GM19438 (cell line): ENCODE measurements around the gene USP43.
"Not testable (repeated sequence)": the region's sequence is repeated elsewhere in the genome, so short reads cannot be mapped to it uniquely, and the experiment has no call there.

Experiments used
- ATAC-seq: cut with Tn5 transposase; IDR thresholded peaks from one replicate; pipeline ENCODE4 v1.9.1; 2021; ENCODE audit warnings: low read depth; ENCODE audit not compliant: unreplicated experiment

Gene USP43

GRCh38 chr17:9648521-9649110 is 3.3 kb downstream of the USP43 start:
- no peak for ATAC-seq

- ATAC-seq, result no peak
Observed at GRCh38 chr17:9658593-9659211, 13.4 kb downstream of the USP43 start.

GRCh38 chr17:9661027-9661426 is 15.7 kb downstream of the USP43 start:
- ATAC-seq, result no peak

DNA sequence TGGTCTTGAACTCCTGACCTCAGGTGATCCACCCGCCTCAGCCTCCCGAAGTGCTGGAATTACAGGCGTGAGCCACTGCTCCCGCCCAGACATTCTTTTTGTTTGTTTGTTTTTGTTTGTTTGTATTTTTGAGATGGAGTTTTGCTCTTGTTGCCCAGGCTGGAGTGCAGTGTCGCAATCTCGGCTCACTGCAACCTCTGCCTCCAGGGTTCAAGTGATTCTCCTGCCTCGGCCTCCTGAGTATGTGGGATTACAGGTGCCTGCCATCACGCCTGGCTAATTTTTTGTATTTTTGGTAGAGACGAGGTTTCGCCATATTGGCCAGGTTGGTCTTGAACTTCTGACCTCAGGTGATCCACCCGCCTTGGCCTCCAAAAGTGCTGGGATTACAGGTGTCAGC is 18.2 kb downstream of the USP43 start:
- ATAC-seq, result not testable (repeated sequence)

GRCh38 chr17:9666461-9667050 is 21.2 kb downstream of the USP43 start:
- no peak for ATAC-seq

DNA sequence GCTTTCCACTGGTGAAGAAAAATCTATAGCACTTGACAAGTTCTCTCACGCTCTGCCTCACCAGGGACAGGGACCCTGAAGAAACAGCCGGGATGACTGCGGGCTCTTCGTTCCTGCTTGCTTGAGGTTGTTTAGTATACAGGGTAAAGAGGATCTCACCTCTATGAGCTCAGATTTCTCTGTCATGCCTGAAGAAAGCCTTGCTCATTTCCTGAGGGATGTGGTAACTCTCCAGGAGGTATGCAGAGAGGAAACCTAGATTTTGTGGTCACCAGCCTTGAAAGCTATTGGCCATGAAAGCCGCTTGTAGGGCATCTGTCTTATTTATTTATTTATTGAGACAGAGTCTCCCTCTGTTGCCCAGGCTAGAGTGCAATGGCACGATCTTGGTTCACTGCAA is 23.2 kb downstream of the USP43 start:
- no peak for ATAC-seq

GRCh38 chr17:9669551-9670008 is 24.3 kb downstream of the USP43 start:
- no peak for ATAC-seq

DNA sequence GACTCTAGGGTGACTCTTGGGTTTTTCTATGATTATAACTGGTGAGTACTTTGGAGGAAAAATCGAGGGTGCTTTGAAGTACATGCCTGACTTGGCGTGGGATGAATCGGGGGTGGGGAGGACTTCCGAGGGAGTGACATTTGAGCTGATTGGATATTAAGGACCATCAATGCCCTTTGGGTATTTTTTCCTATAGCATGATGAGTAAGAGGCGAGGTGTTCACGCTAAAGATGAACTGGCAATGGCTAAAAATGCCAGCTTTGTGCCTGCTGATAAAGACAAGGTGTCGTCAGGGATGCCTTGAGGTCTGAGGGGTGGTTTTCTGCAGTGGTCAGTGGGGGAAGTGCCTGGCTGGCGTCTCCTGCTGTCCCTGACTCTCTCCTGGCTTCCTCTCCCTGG is 25.3 kb downstream of the USP43 start:
- ATAC-seq, result no peak

DNA sequence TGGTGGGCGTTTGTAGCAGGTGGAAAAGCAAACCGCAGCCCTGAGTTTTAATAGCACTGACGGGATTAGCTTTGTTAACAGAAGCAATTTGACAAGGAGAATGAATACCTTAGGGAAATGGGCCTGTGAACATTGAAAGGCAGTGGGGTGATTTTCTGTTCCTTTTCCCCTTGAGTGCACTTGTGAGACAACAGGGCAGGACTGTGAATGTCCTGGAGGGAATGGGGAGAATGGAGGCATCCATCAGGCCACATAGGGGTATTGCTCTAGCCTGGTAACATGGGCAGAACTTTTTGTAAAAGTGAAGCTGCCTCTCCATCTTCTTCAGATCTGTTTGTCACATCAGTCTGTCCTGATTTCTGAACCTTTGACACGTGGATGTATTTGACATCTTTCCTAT is 26.2 kb downstream of the USP43 start:
- no peak for ATAC-seq

DNA sequence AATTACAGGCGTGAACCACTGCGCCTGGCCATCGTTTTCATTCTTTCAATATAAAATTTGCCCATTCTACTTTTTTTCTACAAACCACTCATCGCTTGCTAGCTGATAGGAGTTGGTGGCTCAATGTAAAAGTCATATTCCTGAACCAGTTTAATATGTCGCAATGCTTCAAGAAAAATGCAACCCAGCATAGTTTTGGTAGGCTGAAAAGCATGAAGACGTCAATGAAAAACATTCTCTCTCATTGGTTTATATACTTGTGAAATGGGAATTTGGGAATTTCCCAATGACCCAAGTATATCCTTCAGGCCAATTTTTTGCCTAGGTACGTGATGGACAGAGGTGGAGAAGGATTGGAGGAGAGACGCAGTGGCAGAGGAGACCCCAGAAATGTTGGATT is 26.9 kb downstream of the USP43 start:
- ATAC-seq, result no peak

GRCh38 chr17:9672691-9673090 is 27.4 kb downstream of the USP43 start:
- no peak for ATAC-seq

DNA sequence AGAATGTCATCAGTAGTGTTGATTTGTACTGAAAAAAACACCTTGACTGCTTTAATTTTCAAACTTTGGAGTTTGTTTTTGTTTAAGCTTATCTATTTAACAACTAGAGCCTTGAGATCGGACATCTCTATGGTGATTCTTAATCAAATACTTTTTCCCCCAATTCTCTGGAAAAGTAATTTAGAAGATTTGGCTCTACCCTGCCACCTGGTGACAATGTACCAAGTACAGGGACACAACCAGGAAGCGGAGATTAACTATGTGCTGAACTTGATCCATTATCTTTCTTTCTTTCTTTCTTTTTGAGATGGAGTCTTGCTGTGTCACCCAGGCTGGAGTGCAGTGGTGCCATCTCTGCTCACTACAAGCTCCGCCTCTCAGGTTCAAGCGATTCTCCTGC is 30.8 kb downstream of the USP43 start:
- ATAC-seq, result no peak

DNA sequence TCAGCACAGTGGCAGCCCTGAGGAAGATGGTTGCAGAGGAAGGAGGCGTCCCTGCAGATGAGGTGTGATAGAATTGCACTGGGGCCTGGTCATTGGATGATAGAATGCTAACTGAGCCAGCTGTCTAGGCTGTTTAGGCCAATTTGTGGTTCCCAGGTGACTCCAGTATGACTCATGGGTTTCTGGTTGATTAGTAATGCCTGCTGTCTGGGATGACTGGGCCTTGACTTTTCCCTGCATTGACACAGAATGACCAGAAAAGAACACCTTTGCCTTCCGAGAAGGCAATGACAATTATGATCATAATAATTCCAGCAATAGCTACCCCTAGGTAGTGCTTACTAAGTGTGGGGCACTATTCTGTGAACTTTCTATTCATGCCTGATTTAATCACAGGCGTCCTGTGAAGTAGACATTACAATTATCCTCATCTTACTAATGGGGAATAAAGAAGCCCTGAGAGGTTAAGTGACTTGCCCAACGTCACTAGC is 31.5 kb downstream of the USP43 start:
- ATAC-seq, result no peak

- ATAC-seq, result no peak
Observed at GRCh38 chr17:9677411-9677810, 32.1 kb downstream of the USP43 start.

DNA sequence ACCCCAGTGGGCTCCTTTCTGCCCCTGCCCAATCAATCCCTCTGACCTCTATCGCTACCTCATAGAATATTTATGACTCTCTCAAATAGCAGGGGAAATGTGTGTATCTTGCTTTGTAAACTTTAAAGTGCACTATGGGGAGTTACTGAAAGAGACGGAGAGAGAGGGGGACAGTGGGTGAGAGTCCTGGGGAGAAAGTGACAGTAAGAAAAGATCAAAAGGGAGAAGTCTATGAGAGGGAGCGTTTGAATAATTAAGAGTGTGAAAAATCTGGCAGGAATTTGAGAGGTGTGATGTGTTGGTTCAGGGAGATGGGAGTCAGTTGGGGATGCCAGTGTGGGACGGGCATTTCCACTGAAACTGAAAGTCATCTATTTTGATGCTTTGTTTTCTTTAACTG is 32.6 kb downstream of the USP43 start:
- ATAC-seq, result no peak

GRCh38 chr17:9684955-9685621 is 39.8 kb downstream of the USP43 start:
- ATAC-seq, result no peak

- no peak for ATAC-seq
Observed at GRCh38 chr17:9693755-9694154, 48.4 kb downstream of the USP43 start.

DNA sequence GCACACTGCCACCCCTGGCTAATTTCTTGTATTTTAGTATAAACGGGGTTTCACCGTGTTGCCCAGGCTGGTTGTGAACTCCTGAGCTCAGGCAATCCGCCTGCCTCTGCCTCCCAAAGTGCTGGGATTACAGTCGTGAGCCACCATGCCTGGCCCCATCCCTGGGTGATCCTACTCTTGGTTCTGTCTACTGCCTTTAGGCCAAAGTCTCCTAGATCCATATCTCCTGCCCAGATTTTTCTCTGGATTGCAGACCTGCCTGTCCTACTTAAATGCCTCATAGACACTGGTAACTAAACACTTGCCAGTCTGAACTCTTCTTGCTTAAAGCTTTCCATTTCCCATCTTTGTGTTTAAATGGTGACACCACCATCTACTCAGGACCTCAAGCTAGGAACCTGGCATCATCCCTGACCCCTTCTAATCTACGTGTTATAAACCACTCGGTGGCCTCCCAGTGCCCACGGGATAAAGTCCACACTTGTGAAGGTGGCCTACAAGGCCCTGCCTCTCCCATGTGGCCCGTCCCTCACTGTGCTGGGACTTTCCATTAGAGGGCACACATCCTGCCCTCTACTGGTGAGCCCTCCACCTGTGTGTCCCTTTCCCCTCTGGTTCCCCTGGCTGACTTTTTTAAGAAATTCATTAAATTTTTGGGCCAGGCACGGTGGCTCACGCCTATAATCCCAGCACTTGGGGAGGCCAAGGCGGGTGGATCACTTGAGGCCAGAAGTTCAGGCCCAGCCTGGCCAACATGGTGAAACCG is 51.1 kb downstream of the USP43 start:
- ATAC-seq, result no peak

DNA sequence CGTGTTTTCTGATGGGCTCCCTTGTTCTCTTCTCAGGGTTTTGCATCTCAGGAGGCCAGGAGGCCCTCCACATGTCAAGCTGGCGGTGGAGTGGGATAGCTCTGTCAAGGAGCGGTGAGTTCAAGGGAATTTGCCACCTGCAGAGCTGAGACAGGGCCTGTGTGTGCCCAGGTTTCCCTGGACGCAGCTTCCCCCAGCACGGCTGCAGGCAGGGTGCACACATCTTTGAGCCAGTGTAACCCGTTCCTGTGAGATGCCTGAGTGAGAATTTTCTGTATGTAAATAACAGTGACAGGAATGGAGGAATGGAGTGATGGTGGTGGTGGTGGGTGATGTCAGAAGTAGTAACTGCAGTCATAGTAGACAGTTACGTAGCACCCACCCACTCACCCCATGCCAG is 54.8 kb downstream of the USP43 start:
- ATAC-seq, result no peak

GRCh38 chr17:9700754-9701476 is 55.6 kb downstream of the USP43 start:
- ATAC-seq, result no peak
